Bronchial epithelial cell (primary cell): ENCODE measurements around the gene HERC4. TPM values are rescaled to one million over a fixed set of nuclear protein-coding genes. Genes with fewer than 3 reads are reported as not detected.
A peak's percentile ranks its signal among the peaks of the same experiment; 100 is the strongest.
"Not testable (repeated sequence)": the region's sequence is repeated elsewhere in the genome, so short reads cannot be mapped to it uniquely, and the experiment has no call there.

Experiments used
- DNase-seq: peaks from one replicate; pipeline ENCODE4 v3.0.0-alpha.2; 2010; ENCODE audit warnings: low read depth
- FAIRE-seq: peaks from 2 replicates; lab custom pipeline; 2011; peaks lifted over from hg19 to GRCh38; lab: Jason Lieb, UNC
- H3K27me3 ChIP-seq: 2 replicates; pipeline ENCODE4 v1.5.1; 2011; ENCODE audit warnings: low read length; ENCODE audit not compliant: control insufficient read depth, insufficient read depth
- H3K36me3 ChIP-seq: 2 replicates; pipeline ENCODE4 v1.5.1; 2011; ENCODE audit warnings: low read length; ENCODE audit not compliant: control insufficient read depth, insufficient read depth
- H3K4me3 ChIP-seq: 2 replicates; pipeline ENCODE4 v1.5.1; 2011; ENCODE audit warnings: mild to moderate bottlenecking, low read depth, low read length, control low read depth
- total RNA-seq: library from RNA; depleted of rRNA; stranded (reverse); fragments of >200 nt; gene quantifications from 2 replicates; pipeline ENCODE4 v1.2.1, GENCODE V29; 2014
- TF ChIP-seq, protein P1 (sequence below): IDR thresholded peaks from 2 replicates; pipeline ENCODE4 v1.5.1; 2011; ENCODE audit warnings: mild to moderate bottlenecking, moderate library complexity, low read length, control low read depth, inconsistent platforms; ENCODE audit not compliant: insufficient read depth, severe bottlenecking

The HERC4 gene
- total RNA-seq, 1 donor from 2014 or later: 37.9 TPM

DNA sequence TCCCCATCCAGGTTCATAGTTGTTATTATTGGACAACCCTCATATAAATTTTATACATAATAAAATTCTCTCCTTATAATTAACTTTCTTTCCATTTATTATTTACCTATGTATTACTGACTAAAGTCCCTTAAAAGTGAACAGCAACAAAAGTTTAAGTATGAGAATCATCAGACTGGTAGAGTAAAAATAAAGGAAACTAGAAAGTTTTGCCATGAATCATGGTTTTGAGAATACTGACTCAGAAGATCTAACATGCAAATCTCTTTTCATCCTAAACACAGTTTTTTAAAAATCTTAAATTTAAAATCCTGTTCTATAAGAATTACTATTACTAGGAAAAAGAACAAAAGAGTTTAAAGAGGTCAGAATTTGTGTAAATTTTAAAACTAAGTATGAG lies 32.1 kb downstream of the HERC4 start:
- TF ChIP-seq, protein P1, sequence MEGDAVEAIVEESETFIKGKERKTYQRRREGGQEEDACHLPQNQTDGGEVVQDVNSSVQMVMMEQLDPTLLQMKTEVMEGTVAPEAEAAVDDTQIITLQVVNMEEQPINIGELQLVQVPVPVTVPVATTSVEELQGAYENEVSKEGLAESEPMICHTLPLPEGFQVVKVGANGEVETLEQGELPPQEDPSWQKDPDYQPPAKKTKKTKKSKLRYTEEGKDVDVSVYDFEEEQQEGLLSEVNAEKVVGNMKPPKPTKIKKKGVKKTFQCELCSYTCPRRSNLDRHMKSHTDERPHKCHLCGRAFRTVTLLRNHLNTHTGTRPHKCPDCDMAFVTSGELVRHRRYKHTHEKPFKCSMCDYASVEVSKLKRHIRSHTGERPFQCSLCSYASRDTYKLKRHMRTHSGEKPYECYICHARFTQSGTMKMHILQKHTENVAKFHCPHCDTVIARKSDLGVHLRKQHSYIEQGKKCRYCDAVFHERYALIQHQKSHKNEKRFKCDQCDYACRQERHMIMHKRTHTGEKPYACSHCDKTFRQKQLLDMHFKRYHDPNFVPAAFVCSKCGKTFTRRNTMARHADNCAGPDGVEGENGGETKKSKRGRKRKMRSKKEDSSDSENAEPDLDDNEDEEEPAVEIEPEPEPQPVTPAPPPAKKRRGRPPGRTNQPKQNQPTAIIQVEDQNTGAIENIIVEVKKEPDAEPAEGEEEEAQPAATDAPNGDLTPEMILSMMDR: no peak
- no peak for FAIRE-seq
- Histone ChIP-seq H3K27me3 (no peaks in the 10 kb centered on the region), H3K4me3 (no peak overlapping the region), H3K36me3 (no peaks in the 10 kb centered on the region)
- DNase-seq: peak; percentile 31

DNA sequence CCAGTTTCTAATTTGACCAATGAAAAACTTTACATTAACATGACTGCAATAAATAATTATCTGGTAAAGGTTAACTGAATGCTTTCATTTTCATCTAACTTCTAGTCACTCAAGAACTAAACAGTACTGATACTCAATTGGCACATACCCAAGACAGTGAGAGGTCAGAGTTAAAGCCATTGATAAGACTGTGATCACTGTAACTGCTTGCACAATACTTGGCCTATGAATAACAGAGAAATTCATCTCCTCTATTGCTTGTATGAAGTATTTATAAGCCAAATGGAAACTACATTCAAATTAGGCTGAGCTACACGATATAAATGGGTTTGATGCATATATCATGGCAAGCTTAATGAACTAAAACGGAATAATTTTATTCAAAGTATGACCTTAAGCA lies 43.0 kb downstream of the HERC4 start:
- no peak for DNase-seq
- TF ChIP-seq, protein P1: no peak
- FAIRE-seq: no peak
- Histone ChIP-seq H3K36me3 (peaks cover 3% of the 10 kb centered on the region), H3K27me3 (no peaks in the 10 kb centered on the region), H3K4me3 (no peak overlapping the region)

DNA sequence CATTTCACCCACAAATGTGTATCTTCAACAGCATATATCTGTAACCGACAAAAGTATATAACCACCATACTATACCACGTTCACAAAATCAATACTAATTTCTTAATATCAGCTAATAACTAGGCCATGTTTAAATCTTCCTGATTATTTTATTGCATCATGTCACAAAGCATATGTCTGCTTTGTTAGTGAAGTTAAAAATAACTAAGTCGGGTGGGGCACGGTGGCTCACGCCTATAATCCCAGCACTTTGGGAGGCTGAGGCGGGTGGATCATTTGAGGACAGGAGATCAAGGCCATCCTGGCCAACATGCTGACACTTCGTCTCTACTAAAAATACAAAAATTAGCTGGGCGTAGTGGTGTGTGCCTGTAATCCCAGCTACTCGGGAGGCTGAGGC lies 47.7 kb downstream of the HERC4 start:
- Histone ChIP-seq H3K4me3 (no peak overlapping the region), H3K36me3 (peaks cover 3% of the 10 kb centered on the region), H3K27me3 (no peaks in the 10 kb centered on the region)
- DNase-seq (no peak), FAIRE-seq (no peak)
- TF ChIP-seq, protein P1: no peak

DNA sequence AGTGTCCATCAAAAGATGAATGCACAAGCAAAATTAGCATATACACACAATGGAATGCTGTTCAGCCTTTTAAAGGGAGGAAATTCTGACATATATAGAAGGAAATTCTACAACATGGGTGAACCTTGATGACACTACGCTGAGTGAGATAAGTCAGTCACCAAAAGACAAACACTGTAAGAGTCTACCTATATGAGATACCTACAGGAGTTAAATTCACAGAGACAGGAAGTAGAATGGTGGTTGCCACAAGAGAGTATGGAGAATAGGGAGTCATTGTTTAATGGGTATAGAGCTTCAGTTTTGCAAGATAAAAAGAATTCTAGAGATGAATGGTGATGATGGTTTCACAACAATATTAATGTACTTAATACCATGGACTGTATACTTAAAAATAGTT lies 51.8 kb downstream of the HERC4 start:
- TF ChIP-seq, protein P1: no peak
- peak; percentile 7 for DNase-seq
- Histone ChIP-seq H3K27me3 (no peaks in the 10 kb centered on the region), H3K36me3 (peaks cover 4% of the 10 kb centered on the region), H3K4me3 (no peak overlapping the region)
- no peak for FAIRE-seq

DNA sequence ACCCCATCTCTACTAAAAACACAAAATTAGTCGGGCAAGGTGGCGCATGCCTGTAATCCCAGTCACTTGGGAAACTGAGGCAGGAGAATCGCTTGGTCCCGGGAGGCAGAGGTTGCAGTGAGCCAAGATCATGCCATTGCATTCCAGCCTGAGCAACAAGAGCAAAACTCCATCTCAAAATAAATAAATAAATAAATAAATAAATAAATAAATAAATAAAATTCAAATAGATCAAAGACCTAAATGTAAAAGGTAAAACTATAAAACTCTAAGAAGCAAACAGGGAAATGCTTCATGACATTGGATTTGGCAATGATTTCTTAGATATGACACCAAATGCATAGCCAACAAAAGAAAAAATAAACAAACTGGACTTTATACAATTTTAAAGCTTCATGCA lies 52.8 kb downstream of the HERC4 start:
- H3K4me3 ChIP-seq, H3K27me3 ChIP-seq, H3K36me3 ChIP-seq, FAIRE-seq, DNase-seq: not testable (repeated sequence)

DNA sequence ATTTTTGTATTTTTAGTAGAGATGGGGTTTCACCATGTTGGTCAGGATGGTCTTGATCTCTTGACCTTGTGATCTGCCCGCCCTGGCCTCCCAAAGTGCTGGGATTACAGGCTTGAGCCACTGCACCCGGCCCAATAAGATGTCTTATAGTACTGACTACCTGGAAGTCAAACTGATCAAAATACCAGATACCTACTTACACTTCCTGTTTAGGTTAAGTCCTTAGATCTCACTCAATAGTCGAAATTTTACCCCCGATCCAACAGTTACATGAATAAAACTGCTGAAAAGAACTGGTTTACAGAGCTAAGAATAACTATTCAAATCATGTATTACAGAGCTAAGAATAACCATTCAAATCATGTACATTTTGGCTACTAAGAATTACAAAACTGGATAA lies 58.6 kb downstream of the HERC4 start:
- FAIRE-seq, H3K4me3 ChIP-seq, H3K36me3 ChIP-seq, DNase-seq, H3K27me3 ChIP-seq: not testable (repeated sequence)

DNA sequence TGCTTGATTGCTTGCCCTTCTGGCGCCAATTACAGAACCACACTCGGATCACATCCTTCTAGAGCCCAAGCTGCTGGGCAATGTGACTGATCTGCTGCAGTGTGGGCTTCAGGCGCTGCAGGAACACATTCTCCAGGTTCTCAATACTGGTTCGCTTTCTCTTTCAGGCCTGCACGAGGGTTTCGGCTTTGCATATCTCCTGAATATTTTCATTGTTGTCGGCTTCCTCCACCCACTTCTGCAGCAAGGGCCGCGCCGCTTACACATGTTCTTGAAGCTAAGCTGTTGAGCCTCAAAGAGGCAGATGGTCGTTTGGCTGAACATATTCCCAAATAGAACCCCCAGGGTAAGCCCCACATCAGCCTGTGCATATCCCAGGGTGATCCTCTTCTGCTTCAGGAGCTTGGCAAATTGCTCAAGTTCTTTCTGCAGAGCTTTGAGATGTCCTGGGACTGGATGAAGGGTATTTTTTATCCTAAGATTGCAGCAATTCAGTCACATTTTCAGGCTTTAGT lies 64.6 kb downstream of the HERC4 start:
- TF ChIP-seq, protein P1: no peak
- Histone ChIP-seq H3K4me3 (no peak overlapping the region), H3K27me3 (no peaks in the 10 kb centered on the region), H3K36me3 (peaks cover 9% of the 10 kb centered on the region)
- no peak for DNase-seq
- no peak for FAIRE-seq
